ENCODE results near the gene SMG7.

- TF ChIP-seq CTCF (conservative IDR thresholded peaks at IDR 0.05 in 1 of 2, IDR thresholded peaks at IDR 0.05 in 1 of 2; ENCODE audit: extremely low read depth in 1 of 2, insufficient read depth in 1 of 2, low read depth in 1 of 2, low read length in 2 of 2), result no peak
- TF ChIP-seq EZH2 (IDR thresholded peaks at IDR 0.05; ENCODE audit: borderline replicate concordance, low read length), result no peak
These were observed 117.6 kb downstream of the SMG7 start for GRCh38 chr1:183589874-183590243.

Data from mammary epithelial cell (primary cell).